Measurements from ENCODE around the gene TSPO. TPM values are rescaled to one million over a fixed set of nuclear protein-coding genes. Genes with fewer than 3 reads are reported as not detected.

Gene TSPO
- total RNA-seq, 1 donor from 2014 or later = 130 TPM

Other genes with a start within 250 kb of the TSPO start
- 78.5 TPM for gene PACSIN2, start 136.4 kb upstream of the TSPO start, total RNA-seq
- 12.9 TPM for gene TTLL1, start 62.2 kb upstream of the TSPO start, total RNA-seq
- 2.5 TPM for gene BIK, start 40.8 kb upstream of the TSPO start, total RNA-seq
- gene MCAT, start 8.2 kb upstream of the TSPO start, total RNA-seq = 19.5 TPM
- 41.0 TPM for gene TTLL12, start 35.6 kb downstream of the TSPO start, total RNA-seq
- gene SCUBE1, start 191.8 kb downstream of the TSPO start, total RNA-seq = 19.0 TPM